Loucy (cell line): ENCODE data around the gene FMO2.

Experiments used
- H2AFZ ChIP-seq: fragments of 200-600 bp; sonication (generic); 2 replicates; pipeline ENCODE4 v1.6.0; 2016; ENCODE audit warnings: antibody characterized with exemption, mild to moderate bottlenecking, low read length, moderate library complexity
- H3F3A ChIP-seq: fragments of 200-600 bp; 2 replicates; pipeline ENCODE4 v1.6.0; 2016; ENCODE audit warnings: antibody characterized with exemption, low read depth, mild to moderate bottlenecking
- H3K27me3 ChIP-seq: fragments of 200-600 bp; sonication (generic); 2 replicates; pipeline ENCODE4 v1.6.1; 2014; ENCODE audit warnings: low read length, mild to moderate bottlenecking; ENCODE audit not compliant: insufficient read depth, poor library complexity, severe bottlenecking
- H3K36me3 ChIP-seq: fragments of 200-600 bp; sonication (generic); 2 replicates; pipeline ENCODE4 v1.6.1; 2016; ENCODE audit warnings: low read length; ENCODE audit not compliant: insufficient read depth
- H3K4me1 ChIP-seq: fragments of 200-600 bp; sonication (generic); 2 replicates; pipeline ENCODE4 v1.5.1; 2014; ENCODE audit warnings: low read length, mild to moderate bottlenecking; ENCODE audit not compliant: insufficient read depth, poor library complexity, severe bottlenecking
- H3K4me2 ChIP-seq: fragments of 200-600 bp; sonication (generic); 2 replicates; pipeline ENCODE4 v1.6.0; 2014; ENCODE audit warnings: antibody characterized with exemption, low read length, low read depth, mild to moderate bottlenecking; ENCODE audit not compliant: poor library complexity, severe bottlenecking
- H3K4me3 ChIP-seq: fragments of 200-600 bp; sonication (generic); 2 replicates; pipeline ENCODE4 v1.5.1; 2014; ENCODE audit warnings: low read length, mild to moderate bottlenecking, mixed read lengths; ENCODE audit not compliant: poor library complexity, severe bottlenecking
- H3K79me2 ChIP-seq: fragments of 200-600 bp; sonication (generic); 2 replicates; pipeline ENCODE4 v1.6.1; 2014; ENCODE audit warnings: low read length; ENCODE audit not compliant: insufficient read depth
- H3K9ac ChIP-seq: fragments of 200-600 bp; sonication (generic); 2 replicates; pipeline ENCODE4 v1.6.0; 2014; ENCODE audit warnings: mild to moderate bottlenecking, low read depth, low read length, moderate library complexity; ENCODE audit not compliant: poor library complexity, severe bottlenecking
- H3K9me2 ChIP-seq: fragments of 200-600 bp; sonication (generic); replicated peaks from 2 replicates; pipeline ENCODE4 v1.6.1; 2016; ENCODE audit warnings: low read depth, low read length, mixed read lengths
- H3K9me3 ChIP-seq: fragments of 200-600 bp; sonication (generic); 2 replicates; pipeline ENCODE4 v1.6.1; 2014; ENCODE audit warnings: mild to moderate bottlenecking, antibody characterized with exemption, low read length, low read depth; ENCODE audit not compliant: insufficient read depth
- H4K20me1 ChIP-seq: fragments of 200-600 bp; sonication (generic); 2 replicates; pipeline ENCODE4 v1.6.0; 2014; ENCODE audit warnings: antibody characterized with exemption, low read length, mild to moderate bottlenecking; ENCODE audit not compliant: insufficient read depth, poor library complexity, severe bottlenecking
- CTCF ChIP-seq: fragments of 200-600 bp; sonication (generic); conservative IDR thresholded peaks from 2 replicates; pipeline ENCODE4 v1.5.1; 2014; ENCODE audit warnings: mild to moderate bottlenecking, antibody characterized with exemption, low read length
- EZH2phosphoT487 ChIP-seq: fragments of 200-600 bp; IDR thresholded peaks from 2 replicates; pipeline ENCODE4 v1.6.1; 2018; ENCODE audit warnings: antibody characterized with exemption, mild to moderate bottlenecking, moderate library complexity, borderline replicate concordance

Gene FMO2

GRCh38 chr1:171204296-171204695 lies 19.2 kb downstream of the FMO2 start:
- TF ChIP-seq EZH2phosphoT487, result no peak
- no peak for TF ChIP-seq CTCF
- Histone ChIP-seq H3K4me3 (no peak overlapping the region), H3K9me3 (no peaks in the 10 kb centered on the region), H4K20me1 (no peaks in the 10 kb centered on the region), H3K4me1 (no peaks in the 10 kb centered on the region), H3F3A (no peaks in the 10 kb centered on the region), H3K36me3 (no peaks in the 10 kb centered on the region), H3K9me2 (no peaks in the 10 kb centered on the region), H3K9ac (no peak overlapping the region), H3K79me2 (no peaks in the 10 kb centered on the region), H3K4me2 (no peak overlapping the region), H2AFZ (no peak overlapping the region), H3K27me3 (peaks cover 10% of the 10 kb centered on the region)

GRCh38 chr1:171206204-171206977 lies 21.3 kb downstream of the FMO2 start:
- no peak for TF ChIP-seq CTCF
- TF ChIP-seq EZH2phosphoT487, result no peak
- Histone ChIP-seq H3K4me1 (no peaks in the 10 kb centered on the region), H4K20me1 (no peaks in the 10 kb centered on the region), H3K9ac (no peak overlapping the region), H3K9me3 (no peaks in the 10 kb centered on the region), H2AFZ (no peak overlapping the region), H3K4me2 (no peak overlapping the region), H3K36me3 (no peaks in the 10 kb centered on the region), H3K79me2 (no peaks in the 10 kb centered on the region), H3K4me3 (no peak overlapping the region), H3F3A (no peaks in the 10 kb centered on the region), H3K9me2 (no peaks in the 10 kb centered on the region), H3K27me3 (peaks cover 10% of the 10 kb centered on the region)

- H3K4me3 ChIP-seq, result no peak overlapping the region
- H4K20me1 ChIP-seq, result no peaks in the 10 kb centered on the region
- H3K79me2 ChIP-seq, result no peaks in the 10 kb centered on the region
- no peak overlapping the region for H2AFZ ChIP-seq
- H3K9me3 ChIP-seq, result no peaks in the 10 kb centered on the region
- no peak for TF ChIP-seq EZH2phosphoT487
- TF ChIP-seq CTCF, result no peak
- H3K4me2 ChIP-seq, result no peak overlapping the region
- no peak overlapping the region for H3K9ac ChIP-seq
- H3K9me2 ChIP-seq, result no peaks in the 10 kb centered on the region
- H3K36me3 ChIP-seq, result no peaks in the 10 kb centered on the region
- no peaks in the 10 kb centered on the region for H3K4me1 ChIP-seq
- H3F3A ChIP-seq, result no peaks in the 10 kb centered on the region
- peaks cover 10% of the 10 kb centered on the region for H3K27me3 ChIP-seq
Observed at GRCh38 chr1:171206978-171207355, 21.9 kb downstream of the FMO2 start.
